ENCODE data around the gene BAHD1.

- TF ChIP-seq POLR2A (IDR thresholded peaks at IDR 0.05) (no peak), EP300 (IDR thresholded peaks at IDR 0.05; ENCODE audit: low read depth) (no peak), CTCF (IDR thresholded peaks at IDR 0.05) (no peak)
Measured at GRCh38 chr15:40471808-40472150, 31.0 kb downstream of the BAHD1 start.

Measured in transverse colon (tissue), 3 donors.